SJSA1 (cell line): ENCODE measurements around the gene TRAPPC8. TPM values are rescaled to one million over a fixed set of nuclear protein-coding genes. Genes with fewer than 3 reads are reported as not detected.
"Not testable (repeated sequence)": the region's sequence is repeated elsewhere in the genome, so short reads cannot be mapped to it uniquely, and the experiment has no call there.

Experiments
- DNase-seq, 2 experiments: peaks; one replicate each; pipeline ENCODE4 v3.0.0-alpha.2; 2015 to 2020; ENCODE audit warnings: low spot score in 2 of 2, low read depth in 1 of 2
- H3K27ac ChIP-seq: fragments of 250-450 bp; sonication (Bioruptor Pico); 2 replicates; pipeline ENCODE4 v1.5.1; 2020; ENCODE audit warnings: mild to moderate bottlenecking, moderate library complexity
- H3K27me3 ChIP-seq: fragments of 250-450 bp; sonication (Bioruptor Pico); replicated peaks from 2 replicates; pipeline ENCODE4 v1.5.1; 2020; ENCODE audit warnings: mild to moderate bottlenecking, moderate library complexity
- H3K36me3 ChIP-seq: fragments of 250-450 bp; sonication (Bioruptor Pico); 2 replicates; pipeline ENCODE4 v1.5.1; 2020; ENCODE audit warnings: mild to moderate bottlenecking
- H3K4me1 ChIP-seq: fragments of 250-450 bp; sonication (Bioruptor Pico); replicated peaks from 2 replicates; pipeline ENCODE4 v1.6.1; 2021; ENCODE audit warnings: mild to moderate bottlenecking
- H3K4me3 ChIP-seq: fragments of 250-450 bp; sonication (Bioruptor Pico); 2 replicates; pipeline ENCODE4 v1.5.1; 2020; ENCODE audit warnings: mild to moderate bottlenecking
- H3K9me3 ChIP-seq: fragments of 250-450 bp; sonication (Bioruptor Pico); replicated peaks from 2 replicates; pipeline ENCODE4 v1.5.1; 2020; ENCODE audit warnings: mild to moderate bottlenecking
- total RNA-seq: library from RNA; depleted of rRNA; stranded (reverse); fragments of >200 nt; shearing (Covaris generic); gene quantifications from 2 replicates; pipeline ENCODE4 v1.2.3, GENCODE V29; 2014

Gene TRAPPC8
- total RNA-seq, 1 experiment from 2014 or later, result 34.4 TPM

GRCh38 chr18:31821545-31822171, 121.3 kb downstream of the TRAPPC8 start:
- Histone ChIP-seq H3K36me3 (no peaks in the 10 kb centered on the region), H3K27ac (no peak overlapping the region), H3K27me3 (no peaks in the 10 kb centered on the region), H3K4me1 (no peaks in the 10 kb centered on the region), H3K9me3 (no peaks in the 10 kb centered on the region), H3K4me3 (no peak overlapping the region)
- no peak for DNase-seq

GRCh38 chr18:31819925-31820229, 123.1 kb downstream of the TRAPPC8 start:
- H3K36me3 ChIP-seq, result no peaks in the 10 kb centered on the region
- H3K4me1 ChIP-seq, result no peaks in the 10 kb centered on the region
- no peaks in the 10 kb centered on the region for H3K27me3 ChIP-seq
- H3K4me3 ChIP-seq, result no peak overlapping the region
- H3K27ac ChIP-seq, result no peak overlapping the region
- DNase-seq, result no peak
- no peaks in the 10 kb centered on the region for H3K9me3 ChIP-seq

GRCh38 chr18:31819106-31819924, 123.6 kb downstream of the TRAPPC8 start:
- H3K27me3 ChIP-seq, result no peaks in the 10 kb centered on the region
- H3K4me1 ChIP-seq, result no peaks in the 10 kb centered on the region
- peak in 1 of 2 experiments; percentile 23 for DNase-seq
- H3K9me3 ChIP-seq, result no peaks in the 10 kb centered on the region
- H3K27ac ChIP-seq, result no peak overlapping the region
- H3K4me3 ChIP-seq, result no peak overlapping the region
- no peaks in the 10 kb centered on the region for H3K36me3 ChIP-seq

- Histone ChIP-seq H3K4me1 (no peaks in the 10 kb centered on the region), H3K27me3 (no peaks in the 10 kb centered on the region), H3K27ac (no peak overlapping the region), H3K36me3 (no peaks in the 10 kb centered on the region), H3K4me3 (no peak overlapping the region), H3K9me3 (no peaks in the 10 kb centered on the region)
- DNase-seq, result no peak
Measured at GRCh38 chr18:31814132-31814531, 128.8 kb downstream of the TRAPPC8 start.

- H3K4me1 ChIP-seq, H3K4me3 ChIP-seq, H3K27ac ChIP-seq, H3K27me3 ChIP-seq, DNase-seq, H3K9me3 ChIP-seq, H3K36me3 ChIP-seq: not testable (repeated sequence)
Measured at GRCh38 chr18:31810336-31811130, 132.4 kb downstream of the TRAPPC8 start.

- not testable (repeated sequence) for H3K4me3 ChIP-seq, H3K27ac ChIP-seq, H3K9me3 ChIP-seq, DNase-seq, H3K36me3 ChIP-seq, H3K4me1 ChIP-seq, H3K27me3 ChIP-seq
Measured at GRCh38 chr18:31809049-31809448, 133.9 kb downstream of the TRAPPC8 start.

- no peak overlapping the region for H3K27ac ChIP-seq
- no peaks in the 10 kb centered on the region for H3K9me3 ChIP-seq
- no peak for DNase-seq
Measured at GRCh38 chr18:31801078-31801477, 141.8 kb downstream of the TRAPPC8 start.

GRCh38 chr18:31799257-31799656, 143.7 kb downstream of the TRAPPC8 start:
- not testable (repeated sequence) for DNase-seq, H3K9me3 ChIP-seq, H3K4me3 ChIP-seq, H3K27ac ChIP-seq, H3K4me1 ChIP-seq, H3K27me3 ChIP-seq, H3K36me3 ChIP-seq

More at GRCh38 chr18:31801078-31801477, 141.8 kb downstream of the TRAPPC8 start:
- Histone ChIP-seq H3K4me3 (no peak overlapping the region), H3K4me1 (no peaks in the 10 kb centered on the region), H3K36me3 (no peaks in the 10 kb centered on the region), H3K27me3 (no peaks in the 10 kb centered on the region)

- Histone ChIP-seq H3K4me1 (no peaks in the 10 kb centered on the region), H3K4me3 (no peak overlapping the region), H3K27ac (no peak overlapping the region), H3K9me3 (no peaks in the 10 kb centered on the region), H3K27me3 (no peaks in the 10 kb centered on the region), H3K36me3 (no peaks in the 10 kb centered on the region)
- DNase-seq, result no peak
Measured at GRCh38 chr18:31798399-31798798, 144.5 kb downstream of the TRAPPC8 start.

- H3K4me1 ChIP-seq, result no peaks in the 10 kb centered on the region
Measured at GRCh38 chr18:31795747-31796146, 147.2 kb downstream of the TRAPPC8 start.

GRCh38 chr18:31793531-31793930, 149.4 kb downstream of the TRAPPC8 start:
- Histone ChIP-seq H3K4me3 (no peak overlapping the region), H3K9me3 (no peaks in the 10 kb centered on the region)

More at GRCh38 chr18:31795747-31796146, 147.2 kb downstream of the TRAPPC8 start:
- H3K27ac ChIP-seq, result no peak overlapping the region
- no peak overlapping the region for H3K4me3 ChIP-seq
- no peak for DNase-seq
- H3K9me3 ChIP-seq, result no peaks in the 10 kb centered on the region
- no peaks in the 10 kb centered on the region for H3K27me3 ChIP-seq
- H3K36me3 ChIP-seq, result no peaks in the 10 kb centered on the region

GRCh38 chr18:31792580-31792911, 150.4 kb downstream of the TRAPPC8 start:
- H3K4me1 ChIP-seq, result no peaks in the 10 kb centered on the region
- no peak for DNase-seq
- H3K27me3 ChIP-seq, result no peaks in the 10 kb centered on the region
- no peaks in the 10 kb centered on the region for H3K36me3 ChIP-seq
- H3K9me3 ChIP-seq, result no peaks in the 10 kb centered on the region
- H3K4me3 ChIP-seq, result no peak overlapping the region
- no peak overlapping the region for H3K27ac ChIP-seq

More at GRCh38 chr18:31793531-31793930, 149.4 kb downstream of the TRAPPC8 start:
- H3K27ac ChIP-seq, result no peak overlapping the region
- DNase-seq, result no peak
- H3K4me1 ChIP-seq, result no peaks in the 10 kb centered on the region
- no peaks in the 10 kb centered on the region for H3K27me3 ChIP-seq
- H3K36me3 ChIP-seq, result no peaks in the 10 kb centered on the region

- Histone ChIP-seq H3K27me3 (no peaks in the 10 kb centered on the region), H3K9me3 (no peaks in the 10 kb centered on the region), H3K4me1 (no peaks in the 10 kb centered on the region), H3K27ac (no peak overlapping the region), H3K36me3 (no peaks in the 10 kb centered on the region), H3K4me3 (no peak overlapping the region)
- DNase-seq, result no peak
Measured at GRCh38 chr18:31791817-31792579, 150.9 kb downstream of the TRAPPC8 start.
